PFSK-1 (cell line): ENCODE data around the gene TXN.

Source experiments
- FOXP2 ChIP-seq: optimal IDR thresholded peaks from 2 replicates; pipeline ENCODE3; 2011; ENCODE audit warnings: borderline replicate concordance, control low read depth, inconsistent platforms; ENCODE audit not compliant: insufficient read depth; ENCODE audit errors: extremely low read length, extremely low read depth
- POLR2AphosphoS5 ChIP-seq: IDR thresholded peaks from 2 replicates; pipeline ENCODE4 v1.6.1; 2012; ENCODE audit warnings: low read depth, mild to moderate bottlenecking, control low read depth, low read length, moderate library complexity
- SIN3A ChIP-seq: IDR thresholded peaks from 2 replicates; pipeline ENCODE4 v1.6.1; 2012; ENCODE audit warnings: mild to moderate bottlenecking, low read length, moderate library complexity, borderline replicate concordance; ENCODE audit not compliant: insufficient read depth
- TAF1 ChIP-seq: IDR thresholded peaks from 2 replicates; pipeline ENCODE4 v1.6.1; 2012; ENCODE audit warnings: low read length, control low read depth, borderline replicate concordance; ENCODE audit not compliant: insufficient read depth
- TF ChIP-seq, protein P1 (sequence below), 2 experiments: IDR thresholded peaks; 2 replicates each; pipeline versions ENCODE4 v1.6.1 to v1.8.0; 2011 to 2012; ENCODE audit warnings: low read depth in 2 of 2, low read length in 2 of 2, control low read depth in 1 of 2, inconsistent platforms in 1 of 2, mild to moderate bottlenecking in 1 of 2, moderate library complexity in 1 of 2; ENCODE audit not compliant: insufficient read depth in 1 of 2

TXN gene

DNA sequence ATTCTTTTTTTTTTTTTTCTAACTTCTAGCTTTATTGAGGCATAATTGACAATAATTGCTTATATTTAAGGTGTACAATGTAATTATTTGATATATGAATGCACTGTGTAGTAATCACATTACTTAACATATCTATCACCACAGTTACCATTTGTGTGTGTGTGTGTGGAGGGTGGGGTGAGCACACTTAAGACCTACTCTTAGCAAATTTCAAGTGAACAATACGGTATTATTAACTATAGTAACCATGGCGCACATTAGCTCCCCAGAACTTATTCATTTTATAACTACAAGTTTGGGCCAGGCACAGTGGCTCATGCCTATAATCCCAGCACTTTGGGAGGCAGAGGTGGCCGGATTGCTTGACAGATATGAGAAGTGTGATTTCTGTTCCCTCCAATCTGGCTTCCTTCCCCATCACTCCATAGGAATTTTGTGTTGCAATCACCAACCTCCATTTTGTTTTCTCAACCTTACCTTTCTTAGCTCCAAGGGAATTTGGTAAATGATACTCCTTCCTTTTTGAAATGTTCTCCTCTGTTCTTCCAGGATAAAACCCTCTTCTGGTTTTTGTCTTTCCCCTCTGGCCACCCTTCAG lies 14.9 kb downstream of the TXN start:
- TF ChIP-seq, protein P1, sequence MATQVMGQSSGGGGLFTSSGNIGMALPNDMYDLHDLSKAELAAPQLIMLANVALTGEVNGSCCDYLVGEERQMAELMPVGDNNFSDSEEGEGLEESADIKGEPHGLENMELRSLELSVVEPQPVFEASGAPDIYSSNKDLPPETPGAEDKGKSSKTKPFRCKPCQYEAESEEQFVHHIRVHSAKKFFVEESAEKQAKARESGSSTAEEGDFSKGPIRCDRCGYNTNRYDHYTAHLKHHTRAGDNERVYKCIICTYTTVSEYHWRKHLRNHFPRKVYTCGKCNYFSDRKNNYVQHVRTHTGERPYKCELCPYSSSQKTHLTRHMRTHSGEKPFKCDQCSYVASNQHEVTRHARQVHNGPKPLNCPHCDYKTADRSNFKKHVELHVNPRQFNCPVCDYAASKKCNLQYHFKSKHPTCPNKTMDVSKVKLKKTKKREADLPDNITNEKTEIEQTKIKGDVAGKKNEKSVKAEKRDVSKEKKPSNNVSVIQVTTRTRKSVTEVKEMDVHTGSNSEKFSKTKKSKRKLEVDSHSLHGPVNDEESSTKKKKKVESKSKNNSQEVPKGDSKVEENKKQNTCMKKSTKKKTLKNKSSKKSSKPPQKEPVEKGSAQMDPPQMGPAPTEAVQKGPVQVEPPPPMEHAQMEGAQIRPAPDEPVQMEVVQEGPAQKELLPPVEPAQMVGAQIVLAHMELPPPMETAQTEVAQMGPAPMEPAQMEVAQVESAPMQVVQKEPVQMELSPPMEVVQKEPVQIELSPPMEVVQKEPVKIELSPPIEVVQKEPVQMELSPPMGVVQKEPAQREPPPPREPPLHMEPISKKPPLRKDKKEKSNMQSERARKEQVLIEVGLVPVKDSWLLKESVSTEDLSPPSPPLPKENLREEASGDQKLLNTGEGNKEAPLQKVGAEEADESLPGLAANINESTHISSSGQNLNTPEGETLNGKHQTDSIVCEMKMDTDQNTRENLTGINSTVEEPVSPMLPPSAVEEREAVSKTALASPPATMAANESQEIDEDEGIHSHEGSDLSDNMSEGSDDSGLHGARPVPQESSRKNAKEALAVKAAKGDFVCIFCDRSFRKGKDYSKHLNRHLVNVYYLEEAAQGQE (IDR thresholded peaks at IDR 0.05; ENCODE audit: insufficient read depth in 1 of 2, low read depth in 2 of 2, low read length in 2 of 2) = no peak
- TF ChIP-seq TAF1 (no peak), POLR2AphosphoS5 (no peak), SIN3A (no peak), FOXP2 (no peak)

DNA sequence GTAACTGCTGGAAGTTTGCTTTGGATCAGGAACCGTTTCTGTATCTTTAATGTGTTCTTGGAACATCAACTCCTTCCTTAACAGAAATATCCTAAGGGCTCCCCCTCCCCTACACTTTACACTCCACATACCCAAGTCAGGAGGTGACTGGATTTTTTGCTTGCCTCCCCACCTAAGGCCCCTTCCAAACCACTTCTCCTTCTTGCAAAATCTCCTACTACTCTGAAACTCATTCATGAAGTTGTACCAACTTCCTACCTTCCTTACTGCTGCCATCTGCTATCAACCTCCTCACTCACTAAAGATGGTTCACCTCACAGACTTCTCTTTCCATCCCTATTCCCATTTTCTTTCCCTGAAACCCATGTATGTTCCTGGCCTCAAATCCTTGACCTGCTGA lies 16.1 kb downstream of the TXN start:
- TF ChIP-seq POLR2AphosphoS5 = no peak
- no peak for TF ChIP-seq TAF1
- TF ChIP-seq, protein P1 (IDR thresholded peaks at IDR 0.05; ENCODE audit: insufficient read depth in 1 of 2, low read depth in 2 of 2, low read length in 2 of 2) = no peak
- TF ChIP-seq SIN3A = no peak
- no peak for TF ChIP-seq FOXP2

DNA sequence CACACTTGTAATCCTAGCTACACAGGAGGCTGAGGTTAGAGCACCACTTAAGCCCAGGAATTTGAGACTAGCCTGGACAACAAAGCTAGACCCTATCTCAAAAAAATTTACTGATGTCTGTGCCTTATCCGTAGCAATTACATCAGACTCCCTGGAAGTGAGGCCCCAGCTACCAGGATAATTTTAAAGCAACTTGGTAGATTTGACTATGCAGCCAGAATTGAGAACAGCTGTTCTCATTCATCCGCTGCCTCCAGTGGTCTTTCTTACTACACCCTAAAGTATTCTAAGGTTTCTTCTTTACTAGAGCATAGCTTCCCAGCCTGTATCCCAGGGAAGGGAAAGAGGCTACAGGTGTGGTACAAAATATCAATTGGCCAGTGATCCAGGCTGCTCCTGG lies 28.0 kb downstream of the TXN start:
- TF ChIP-seq, protein P1 (IDR thresholded peaks at IDR 0.05; ENCODE audit: insufficient read depth in 1 of 2, low read depth in 2 of 2, low read length in 2 of 2) = no peak
- TF ChIP-seq TAF1 (no peak), FOXP2 (no peak), POLR2AphosphoS5 (no peak), SIN3A (no peak)

DNA sequence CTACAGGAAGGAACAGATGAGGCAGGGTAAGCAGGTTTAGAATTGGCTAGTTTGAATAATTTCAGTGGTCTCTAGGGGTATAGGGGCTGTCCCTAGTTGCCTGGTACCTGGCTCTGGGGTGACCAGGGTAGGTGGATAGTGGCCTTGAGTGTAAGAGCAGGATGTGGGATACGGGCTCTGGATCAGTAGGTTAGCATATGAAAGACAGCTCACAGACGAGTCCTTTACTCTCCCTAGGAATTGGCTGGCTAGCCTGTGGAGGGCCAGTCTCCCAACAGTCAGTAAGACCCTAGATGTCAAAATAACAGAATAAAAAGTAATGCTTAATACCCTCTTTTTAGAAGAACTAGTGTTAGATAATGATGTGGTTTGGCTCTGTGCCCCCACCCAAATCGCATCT lies 31.7 kb downstream of the TXN start:
- TF ChIP-seq, protein P1 (IDR thresholded peaks at IDR 0.05; ENCODE audit: insufficient read depth in 1 of 2, low read depth in 2 of 2, low read length in 2 of 2) = no peak
- no peak for TF ChIP-seq TAF1
- no peak for TF ChIP-seq POLR2AphosphoS5
- no peak for TF ChIP-seq SIN3A
- no peak for TF ChIP-seq FOXP2

DNA sequence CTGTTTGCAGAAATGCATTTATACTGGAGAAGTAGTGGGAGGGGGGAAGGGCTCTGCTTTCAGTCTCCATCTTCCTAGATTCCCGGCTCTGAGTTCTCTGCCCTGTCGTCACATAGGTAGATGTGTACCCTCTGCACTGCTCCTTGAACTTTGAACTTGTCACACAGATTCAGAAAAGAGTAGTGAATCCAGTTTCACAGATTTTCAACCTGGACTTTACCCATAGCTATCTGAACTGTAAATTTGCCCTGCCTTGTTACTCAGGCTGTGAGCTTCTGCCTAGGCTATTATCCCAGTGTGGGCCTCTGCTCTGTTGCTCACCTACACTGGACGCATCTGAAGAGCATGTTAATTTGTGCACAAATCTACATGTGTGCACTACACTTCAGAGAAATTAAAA lies 35.5 kb downstream of the TXN start:
- TF ChIP-seq FOXP2 = no peak
- TF ChIP-seq POLR2AphosphoS5 = no peak
- no peak for TF ChIP-seq SIN3A
- TF ChIP-seq, protein P1 (IDR thresholded peaks at IDR 0.05; ENCODE audit: insufficient read depth in 1 of 2, low read depth in 2 of 2, low read length in 2 of 2) = no peak
- no peak for TF ChIP-seq TAF1
